Measurements from ENCODE around the gene CDC42EP1.

Gene CDC42EP1

GRCh38 chr22:37594237-37594636 is 34.0 kb downstream of the CDC42EP1 start:
- no peak overlapping the region for H3K4me3 ChIP-seq (ENCODE audit: low read length)
- TF ChIP-seq EZH2 (optimal IDR thresholded peaks at IDR 0.05; ENCODE audit: low read depth, low read length) (no peak), CTCF (IDR thresholded peaks at IDR 0.05; ENCODE audit: low read length) (peak; percentile 34), EZH2phosphoT487 (IDR thresholded peaks at IDR 0.05; ENCODE audit: low read length) (no peak)
- H3K27ac ChIP-seq (ENCODE audit: low read length): no peak overlapping the region
- no peaks in the 10 kb centered on the region for H3F3A ChIP-seq (ENCODE audit: insufficient read depth, low read length)
- no peaks in the 10 kb centered on the region for H3K4me1 ChIP-seq (ENCODE audit: low read length)
- H3K9me2 ChIP-seq (replicated peaks; ENCODE audit: insufficient read depth, low read length): no peaks in the 10 kb centered on the region
- no peak overlapping the region for H3K4me2 ChIP-seq (ENCODE audit: low read depth, low read length)
- DNase-seq: no peak
- H3K79me2 ChIP-seq (ENCODE audit: low read length): no peaks in the 10 kb centered on the region
- no peaks in the 10 kb centered on the region for H3K36me3 ChIP-seq (replicated peaks; ENCODE audit: insufficient read depth, low read length)
- H3K9ac ChIP-seq (ENCODE audit: low read length): no peak overlapping the region
- H3K27me3 ChIP-seq (replicated peaks; ENCODE audit: insufficient read depth, low read length): peaks cover 40% of the 10 kb centered on the region
- H3K9me3 ChIP-seq (replicated peaks; ENCODE audit: insufficient read depth, low read length): no peaks in the 10 kb centered on the region
- H4K20me1 ChIP-seq (ENCODE audit: insufficient read depth, low read length): no peaks in the 10 kb centered on the region
- no peak overlapping the region for H2AFZ ChIP-seq (ENCODE audit: low read length)

- Histone ChIP-seq H3K9me2 (replicated peaks; ENCODE audit: insufficient read depth, low read length) (no peaks in the 10 kb centered on the region), H3F3A (ENCODE audit: insufficient read depth, low read length) (no peaks in the 10 kb centered on the region), H2AFZ (ENCODE audit: low read length) (no peak overlapping the region), H3K27me3 (replicated peaks; ENCODE audit: insufficient read depth, low read length) (peaks cover 32% of the 10 kb centered on the region), H3K4me1 (ENCODE audit: low read length) (no peaks in the 10 kb centered on the region), H3K27ac (ENCODE audit: low read length) (no peak overlapping the region), H3K79me2 (ENCODE audit: low read length) (no peaks in the 10 kb centered on the region), H3K9me3 (replicated peaks; ENCODE audit: insufficient read depth, low read length) (no peaks in the 10 kb centered on the region), H4K20me1 (ENCODE audit: insufficient read depth, low read length) (no peaks in the 10 kb centered on the region), H3K36me3 (replicated peaks; ENCODE audit: insufficient read depth, low read length) (no peaks in the 10 kb centered on the region), H3K9ac (ENCODE audit: low read length) (no peak overlapping the region), H3K4me3 (ENCODE audit: low read length) (no peak overlapping the region), H3K4me2 (ENCODE audit: low read depth, low read length) (no peak overlapping the region)
- TF ChIP-seq EZH2phosphoT487 (IDR thresholded peaks at IDR 0.05; ENCODE audit: low read length): no peak
- TF ChIP-seq EZH2 (optimal IDR thresholded peaks at IDR 0.05; ENCODE audit: low read depth, low read length): no peak
- TF ChIP-seq CTCF (IDR thresholded peaks at IDR 0.05; ENCODE audit: low read length): no peak
- DNase-seq: no peak
Observed at GRCh38 chr22:37599153-37599552, 38.9 kb downstream of the CDC42EP1 start.

GRCh38 chr22:37601203-37601539 is 40.9 kb downstream of the CDC42EP1 start:
- Histone ChIP-seq H3K9me3 (replicated peaks; ENCODE audit: insufficient read depth, low read length) (no peaks in the 10 kb centered on the region), H3K4me1 (ENCODE audit: low read length) (no peaks in the 10 kb centered on the region), H3K79me2 (ENCODE audit: low read length) (no peaks in the 10 kb centered on the region), H3K27ac (ENCODE audit: low read length) (no peak overlapping the region), H3K36me3 (replicated peaks; ENCODE audit: insufficient read depth, low read length) (no peaks in the 10 kb centered on the region), H2AFZ (ENCODE audit: low read length) (peak overlapping the region; percentile 60), H3K4me3 (ENCODE audit: low read length) (peak overlapping the region; percentile 24; the same call in 1 of the 2 replicates), H3K9ac (ENCODE audit: low read length) (no peak overlapping the region), H3K4me2 (ENCODE audit: low read depth, low read length) (peak overlapping the region; percentile 53; the same call in 1 of the 2 replicates), H3K27me3 (replicated peaks; ENCODE audit: insufficient read depth, low read length) (peaks cover 30% of the 10 kb centered on the region), H4K20me1 (ENCODE audit: insufficient read depth, low read length) (no peaks in the 10 kb centered on the region), H3F3A (ENCODE audit: insufficient read depth, low read length) (no peaks in the 10 kb centered on the region), H3K9me2 (replicated peaks; ENCODE audit: insufficient read depth, low read length) (no peaks in the 10 kb centered on the region)
- no peak for DNase-seq
- TF ChIP-seq CTCF (IDR thresholded peaks at IDR 0.05; ENCODE audit: low read length) (no peak), EZH2phosphoT487 (IDR thresholded peaks at IDR 0.05; ENCODE audit: low read length) (no peak), EZH2 (optimal IDR thresholded peaks at IDR 0.05; ENCODE audit: low read depth, low read length) (no peak)
